BJ (cell line): ENCODE measurements around the gene S100A16. TPM values are rescaled to one million over a fixed set of nuclear protein-coding genes. Genes with fewer than 3 reads are reported as not detected.

Source experiments
- CTCF ChIA-PET: fragments of 350-600 bp; formaldehyde crosslinking; extraction: SDS; loops from one replicate; lab custom pipeline; 2021; ENCODE audit warnings: antibody characterized with exemption, inconsistent platforms; lab: Yijun Ruan, JAX
- POLR2A ChIA-PET: fragments of 300-600 bp; sonication (Branson Sonifier 250); formaldehyde crosslinking; extraction: SDS; loops from one replicate; lab custom pipeline; 2021; ENCODE audit warnings: antibody characterized with exemption; lab: Charles Lee
- DNase-seq: peaks from one replicate; pipeline ENCODE4 v3.0.0-alpha.2; 2011; ENCODE audit warnings: low read depth
- H3K27me3 ChIP-seq: 2 replicates; pipeline ENCODE4 v1.6.0; 2011; ENCODE audit warnings: low read length; ENCODE audit not compliant: control insufficient read depth, insufficient read depth
- H3K36me3 ChIP-seq: 2 replicates; pipeline ENCODE4 v1.5.1; 2011; ENCODE audit warnings: low read length; ENCODE audit not compliant: control insufficient read depth, insufficient read depth
- H3K4me3 ChIP-seq: 2 replicates; pipeline ENCODE4 v1.5.1; 2011; ENCODE audit warnings: low read depth, mild to moderate bottlenecking, control low read depth, low read length
- polyA plus RNA-seq: library from polyadenylated mRNA; depleted of rRNA; stranded (reverse); fragments of >200 nt; gene quantifications from 2 replicates; pipeline ENCODE4 v1.2.3, GENCODE V29; 2011
- TF ChIP-seq, protein P1 (sequence below): IDR thresholded peaks from 2 replicates; pipeline ENCODE4 v1.5.1; 2011; ENCODE audit warnings: low read depth, mild to moderate bottlenecking, control low read depth, inconsistent platforms, low read length, moderate library complexity; ENCODE audit not compliant: insufficient read depth

S100A16 gene
- polyA plus RNA-seq, 1 experiment: 699 TPM

- Histone ChIP-seq H3K27me3 (no peaks in the 10 kb centered on the region), H3K4me3 (no peak overlapping the region), H3K36me3 (peaks cover 10% of the 10 kb centered on the region)
- CTCF ChIA-PET: no interaction called here
- POLR2A ChIA-PET: no interaction called here
- no peak for DNase-seq
- TF ChIP-seq, protein P1, sequence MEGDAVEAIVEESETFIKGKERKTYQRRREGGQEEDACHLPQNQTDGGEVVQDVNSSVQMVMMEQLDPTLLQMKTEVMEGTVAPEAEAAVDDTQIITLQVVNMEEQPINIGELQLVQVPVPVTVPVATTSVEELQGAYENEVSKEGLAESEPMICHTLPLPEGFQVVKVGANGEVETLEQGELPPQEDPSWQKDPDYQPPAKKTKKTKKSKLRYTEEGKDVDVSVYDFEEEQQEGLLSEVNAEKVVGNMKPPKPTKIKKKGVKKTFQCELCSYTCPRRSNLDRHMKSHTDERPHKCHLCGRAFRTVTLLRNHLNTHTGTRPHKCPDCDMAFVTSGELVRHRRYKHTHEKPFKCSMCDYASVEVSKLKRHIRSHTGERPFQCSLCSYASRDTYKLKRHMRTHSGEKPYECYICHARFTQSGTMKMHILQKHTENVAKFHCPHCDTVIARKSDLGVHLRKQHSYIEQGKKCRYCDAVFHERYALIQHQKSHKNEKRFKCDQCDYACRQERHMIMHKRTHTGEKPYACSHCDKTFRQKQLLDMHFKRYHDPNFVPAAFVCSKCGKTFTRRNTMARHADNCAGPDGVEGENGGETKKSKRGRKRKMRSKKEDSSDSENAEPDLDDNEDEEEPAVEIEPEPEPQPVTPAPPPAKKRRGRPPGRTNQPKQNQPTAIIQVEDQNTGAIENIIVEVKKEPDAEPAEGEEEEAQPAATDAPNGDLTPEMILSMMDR: no peak
Observed at GRCh38 chr1:153649137-153649862, 36.4 kb upstream of the S100A16 start.

- Histone ChIP-seq H3K27me3 (no peaks in the 10 kb centered on the region), H3K36me3 (peaks cover 10% of the 10 kb centered on the region), H3K4me3 (no peak overlapping the region)
- DNase-seq: no peak
- CTCF ChIA-PET: interaction anchor here (0.7 to 2.0 kb wide), 5 partner anchors 11 to 139 kb away, joined by 3 to 9 read pairs (median 5); partner anchors contain the start of genes CHTOP and S100A13
- TF ChIP-seq, protein P1: no peak
- POLR2A ChIA-PET: interaction anchor here (0.7 kb wide), 1 partner anchor 79 kb away, joined by 4 read pairs; no protein-coding TSS in a partner anchor
Observed at GRCh38 chr1:153648000-153648643, 35.2 kb upstream of the S100A16 start.

- ChIA-PET CTCF (interaction anchor here (1.3 to 2.0 kb wide), 5 partner anchors 10 to 138 kb away, joined by 3 to 9 read pairs (median 5); partner anchors contain the start of genes CHTOP and S100A13), POLR2A (interaction anchor here (0.7 kb wide), 1 partner anchor 80 kb away, joined by 4 read pairs; no protein-coding TSS in a partner anchor)
- H3K4me3 ChIP-seq: no peak overlapping the region
- peaks cover 13% of the 10 kb centered on the region for H3K36me3 ChIP-seq
- no peaks in the 10 kb centered on the region for H3K27me3 ChIP-seq
- DNase-seq: no peak
- TF ChIP-seq, protein P1: no peak
Observed at GRCh38 chr1:153647346-153647714, 34.4 kb upstream of the S100A16 start.

DNA sequence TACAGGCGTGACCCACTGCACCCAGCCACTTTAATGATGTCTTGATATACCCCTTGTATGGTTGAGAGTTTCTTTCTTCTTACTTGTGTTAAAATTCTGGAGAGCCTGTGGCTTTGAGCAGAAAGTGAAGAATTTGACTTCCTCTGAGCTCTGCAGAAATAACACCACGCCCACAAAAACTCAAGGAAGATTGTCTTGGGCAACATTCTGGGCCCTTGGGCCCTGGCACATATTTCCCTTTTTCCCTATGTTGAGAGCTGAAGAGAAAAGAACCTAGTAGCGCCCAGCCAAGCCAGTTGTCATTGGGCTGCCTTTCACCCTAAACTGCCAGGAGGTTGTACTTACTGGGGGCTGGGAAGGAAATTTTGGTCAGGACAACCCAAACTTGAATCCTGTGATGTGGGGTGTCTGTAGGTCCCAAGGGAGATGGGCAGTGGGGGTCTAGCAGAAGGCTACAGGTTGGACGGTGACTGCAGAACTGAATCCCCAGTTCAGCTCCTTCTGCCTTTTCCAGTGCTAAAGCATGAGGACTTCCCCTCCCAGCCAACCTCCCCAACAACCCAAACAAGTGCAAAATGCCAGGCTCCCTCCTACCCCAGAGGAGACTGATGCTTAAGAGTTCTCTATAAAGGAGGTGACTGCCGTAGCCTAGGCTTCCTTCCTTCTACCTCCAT lies 33.9 kb upstream of the S100A16 start:
- DNase-seq: no peak
- H3K27me3 ChIP-seq: no peaks in the 10 kb centered on the region
- H3K36me3 ChIP-seq: peaks cover 17% of the 10 kb centered on the region
- CTCF ChIA-PET: interaction anchor here (1.3 to 2.0 kb wide), 5 partner anchors 9 to 137 kb away, joined by 3 to 9 read pairs (median 5); partner anchors contain the start of genes CHTOP and S100A13
- TF ChIP-seq, protein P1: no peak
- POLR2A ChIA-PET: interaction anchor here (1.0 kb wide), 1 partner anchor 13 kb away, joined by 5 read pairs; the partner anchor contains the start of gene CHTOP
- no peak overlapping the region for H3K4me3 ChIP-seq
